CD14-positive monocyte (primary cell): Measurements from ENCODE around the gene NFATC2. TPM values are rescaled to one million over a fixed set of nuclear protein-coding genes. Genes with fewer than 3 reads are reported as not detected.

ENCODE experiments used
- DNase-seq, 3 donors: peaks; one replicate each; pipeline ENCODE4 v3.0.0-alpha.2; 2011 to 2022
- H2AFZ ChIP-seq: 2 replicates; pipeline ENCODE4 v1.6.0; 2012; ENCODE audit warnings: mild to moderate bottlenecking, low read depth, low read length, inconsistent platforms; ENCODE audit not compliant: insufficient read depth, poor library complexity, severe bottlenecking
- H3K27ac ChIP-seq, 2 donors: 1 replicate in 1 of 2; 2 replicates in 1 of 2; pipeline ENCODE4 v1.5.1; 2012 to 2013; ENCODE audit warnings: low read length in 2 of 2, control low read depth in 1 of 2, inconsistent platforms in 1 of 2, low read depth in 1 of 2, mild to moderate bottlenecking in 1 of 2
- H3K27me3 ChIP-seq, 2 donors: one replicate each; pipeline versions ENCODE4 v1.6.0 to v1.6.1; 2011 to 2013; ENCODE audit warnings: low read length in 2 of 2; ENCODE audit not compliant: control insufficient read depth in 2 of 2, insufficient read depth in 2 of 2
- H3K36me3 ChIP-seq, 2 donors: replicated peaks in 1 of 2; 1 replicate in 1 of 2; 2 replicates in 1 of 2; pipeline versions ENCODE4 v1.5.1 to v1.6.1; 2012 to 2013; ENCODE audit warnings: low read length in 2 of 2, control low read depth in 1 of 2, inconsistent platforms in 1 of 2, mild to moderate bottlenecking in 1 of 2; ENCODE audit not compliant: insufficient read depth in 2 of 2, control insufficient read depth in 1 of 2
- H3K4me1 ChIP-seq, 2 donors: 1 replicate in 1 of 2; 2 replicates in 1 of 2; pipeline versions ENCODE4 v1.5.1 to v1.6.1; 2012 to 2013; ENCODE audit warnings: low read length in 2 of 2, control low read depth in 1 of 2, inconsistent platforms in 1 of 2, mild to moderate bottlenecking in 1 of 2, moderate library complexity in 1 of 2; ENCODE audit not compliant: insufficient read depth in 2 of 2, control insufficient read depth in 1 of 2
- H3K4me2 ChIP-seq: replicated peaks from 2 replicates; pipeline ENCODE3; 2012; ENCODE audit warnings: low read length, moderate library complexity, mild to moderate bottlenecking; ENCODE audit not compliant: poor library complexity, severe bottlenecking; ENCODE audit errors: extremely low read depth
- H3K4me3 ChIP-seq, 3 experiments: fragments of 200-600 bp in 1 of 3; sonication (generic) in 1 of 3; replicated peaks in 1 of 3; 1 replicate in 2 of 3; 2 replicates in 1 of 3; pipeline ENCODE4 v1.5.1; 2011 to 2013; ENCODE audit warnings: low read length in 3 of 3, mild to moderate bottlenecking in 3 of 3, control low read depth in 2 of 3, low read depth in 2 of 3, inconsistent platforms in 1 of 3, moderate library complexity in 1 of 3
- H3K79me2 ChIP-seq: 2 replicates; pipeline ENCODE4 v1.6.0; 2012; ENCODE audit warnings: mild to moderate bottlenecking, control low read depth, inconsistent platforms, low read length, moderate library complexity; ENCODE audit not compliant: insufficient read depth
- H3K9ac ChIP-seq: 2 replicates; pipeline ENCODE4 v1.6.0; 2017; ENCODE audit warnings: low read length, mild to moderate bottlenecking; ENCODE audit not compliant: insufficient read depth, poor library complexity, severe bottlenecking
- H3K9me3 ChIP-seq, 2 donors: replicated peaks in 1 of 2; 1 replicate in 1 of 2; 2 replicates in 1 of 2; pipeline versions ENCODE4 v1.5.1 to v1.6.1; 2012 to 2013; ENCODE audit warnings: low read length in 2 of 2, control low read depth in 1 of 2; ENCODE audit not compliant: control insufficient read depth in 1 of 2, insufficient read depth in 1 of 2
- H4K20me1 ChIP-seq: 2 replicates; pipeline ENCODE4 v1.6.0; 2012; ENCODE audit warnings: mild to moderate bottlenecking, low read length, control low read depth, moderate library complexity; ENCODE audit not compliant: insufficient read depth
- H3K27ac Mint-ChIP-seq, 7 donors: one replicate each; pipeline ENCODE4 v1.8.0; 2020; ENCODE audit warnings: mild to moderate bottlenecking in 7 of 7, mixed read lengths in 7 of 7, moderate library complexity in 6 of 7, inconsistent platforms in 2 of 7
- H3K27me3 Mint-ChIP-seq, 3 donors: one replicate each; pipeline ENCODE4 v1.8.0; 2021 to 2022; ENCODE audit warnings: low read depth in 3 of 3, mild to moderate bottlenecking in 3 of 3, mixed read lengths in 3 of 3, moderate library complexity in 3 of 3, inconsistent platforms in 1 of 3
- H3K36me3 Mint-ChIP-seq, 2 donors: one replicate each; pipeline ENCODE4 v1.8.0; 2020; ENCODE audit warnings: mixed read lengths in 2 of 2, inconsistent platforms in 1 of 2, mild to moderate bottlenecking in 1 of 2
- H3K4me1 Mint-ChIP-seq: one replicate; pipeline ENCODE4 v1.8.0; 2020; ENCODE audit warnings: mild to moderate bottlenecking, mixed read lengths
- H3K4me3 Mint-ChIP-seq, 2 donors: one replicate each; pipeline ENCODE4 v1.8.0; 2020; ENCODE audit warnings: mild to moderate bottlenecking in 2 of 2, mixed read lengths in 2 of 2, moderate library complexity in 1 of 2
- H3K9me3 Mint-ChIP-seq, 7 donors: one replicate each; pipeline ENCODE4 v1.8.0; 2020 to 2022; ENCODE audit warnings: mixed read lengths in 7 of 7, mild to moderate bottlenecking in 6 of 7, moderate library complexity in 6 of 7, inconsistent platforms in 2 of 7
- WGBS: methylation state at CpG from one replicate; pipeline ENCODE4 v1.1.5; 2013; ENCODE audit warnings: missing lambda C conversion rate; ENCODE audit not compliant: insufficient coverage; 5-methylcytosine and 5-hydroxymethylcytosine counted together
- intact Hi-C, 2 donors: fragments of 100-400 bp; cut with micrococcal nuclease; formaldehyde crosslinking; loops; one replicate each; pipeline versions ENCODE4 v1.15.0 to v1.15.1; 2023
- polyA plus RNA-seq, 3 donors: library from polyadenylated mRNA; depleted of rRNA in 1 of 3; unstranded in 2 of 3; stranded (reverse) in 1 of 3; fragments of 300-500 nt in 2 of 3; fragments of >200 nt in 1 of 3; fragmentation: Illumina TruSeq in 2 of 3; gene quantifications; 1 replicate in 2 of 3; 2 replicates in 1 of 3; pipeline ENCODE4 v1.2.3, GENCODE V29; 2012 to 2021
- TF ChIP-seq, protein P1 (sequence below): fragments of 200-600 bp; IDR thresholded peaks from one replicate; pipeline ENCODE4 v1.8.0; 2022; ENCODE audit warnings: antibody characterized with exemption, mild to moderate bottlenecking

Gene NFATC2
- polyA plus RNA-seq, 3 donors = 0.03 to 0.18 (median 0.11) TPM

DNA sequence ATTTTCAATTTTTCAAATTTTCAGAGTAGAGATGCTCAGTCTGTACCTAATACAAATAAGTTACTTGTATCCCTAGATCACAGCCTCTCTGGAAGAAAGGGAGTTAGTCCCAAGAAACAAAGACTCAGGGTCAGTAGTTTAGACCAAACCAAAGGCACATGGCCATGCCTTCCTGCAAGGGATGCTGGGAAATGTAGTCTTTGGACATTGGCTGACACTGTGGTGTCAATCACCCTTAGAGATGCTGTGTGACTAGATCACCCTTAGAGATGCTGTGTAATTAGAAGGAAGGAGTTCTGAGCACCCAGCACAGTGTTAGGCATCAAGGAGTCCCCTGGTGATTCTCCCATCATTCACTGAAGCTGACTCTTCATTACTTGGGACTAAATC lies 202.1 kb downstream of the NFATC2 start:
- Histone ChIP-seq H3K27ac (no peak overlapping the region), H3K9me3 (no peaks in the 10 kb centered on the region), H3K9ac (no peak overlapping the region), H3K36me3 (no peaks in the 10 kb centered on the region), H4K20me1 (no peaks in the 10 kb centered on the region), H3K4me2 (no peak overlapping the region), H2AFZ (no peak overlapping the region), H3K79me2 (no peaks in the 10 kb centered on the region), H3K27me3 (no peaks in the 10 kb centered on the region), H3K4me3 (no peak overlapping the region), H3K4me1 (no peaks in the 10 kb centered on the region)
- TF ChIP-seq, protein P1, sequence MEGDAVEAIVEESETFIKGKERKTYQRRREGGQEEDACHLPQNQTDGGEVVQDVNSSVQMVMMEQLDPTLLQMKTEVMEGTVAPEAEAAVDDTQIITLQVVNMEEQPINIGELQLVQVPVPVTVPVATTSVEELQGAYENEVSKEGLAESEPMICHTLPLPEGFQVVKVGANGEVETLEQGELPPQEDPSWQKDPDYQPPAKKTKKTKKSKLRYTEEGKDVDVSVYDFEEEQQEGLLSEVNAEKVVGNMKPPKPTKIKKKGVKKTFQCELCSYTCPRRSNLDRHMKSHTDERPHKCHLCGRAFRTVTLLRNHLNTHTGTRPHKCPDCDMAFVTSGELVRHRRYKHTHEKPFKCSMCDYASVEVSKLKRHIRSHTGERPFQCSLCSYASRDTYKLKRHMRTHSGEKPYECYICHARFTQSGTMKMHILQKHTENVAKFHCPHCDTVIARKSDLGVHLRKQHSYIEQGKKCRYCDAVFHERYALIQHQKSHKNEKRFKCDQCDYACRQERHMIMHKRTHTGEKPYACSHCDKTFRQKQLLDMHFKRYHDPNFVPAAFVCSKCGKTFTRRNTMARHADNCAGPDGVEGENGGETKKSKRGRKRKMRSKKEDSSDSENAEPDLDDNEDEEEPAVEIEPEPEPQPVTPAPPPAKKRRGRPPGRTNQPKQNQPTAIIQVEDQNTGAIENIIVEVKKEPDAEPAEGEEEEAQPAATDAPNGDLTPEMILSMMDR = no peak
- Mint-ChIP-seq H3K4me3 (no peak overlapping the region), H3K36me3 (no peaks in the 10 kb centered on the region), H3K27me3 (peaks cover 7 to 15% (median 9%) of the 10 kb centered on the region in 3 donors), H3K4me1 (no peaks in the 10 kb centered on the region), H3K9me3 (peaks cover 0 to 9% (median 2%) of the 10 kb centered on the region in 7 donors), H3K27ac (no peak overlapping the region)
- no peak for DNase-seq
- intact Hi-C loops = no loop called here

DNA sequence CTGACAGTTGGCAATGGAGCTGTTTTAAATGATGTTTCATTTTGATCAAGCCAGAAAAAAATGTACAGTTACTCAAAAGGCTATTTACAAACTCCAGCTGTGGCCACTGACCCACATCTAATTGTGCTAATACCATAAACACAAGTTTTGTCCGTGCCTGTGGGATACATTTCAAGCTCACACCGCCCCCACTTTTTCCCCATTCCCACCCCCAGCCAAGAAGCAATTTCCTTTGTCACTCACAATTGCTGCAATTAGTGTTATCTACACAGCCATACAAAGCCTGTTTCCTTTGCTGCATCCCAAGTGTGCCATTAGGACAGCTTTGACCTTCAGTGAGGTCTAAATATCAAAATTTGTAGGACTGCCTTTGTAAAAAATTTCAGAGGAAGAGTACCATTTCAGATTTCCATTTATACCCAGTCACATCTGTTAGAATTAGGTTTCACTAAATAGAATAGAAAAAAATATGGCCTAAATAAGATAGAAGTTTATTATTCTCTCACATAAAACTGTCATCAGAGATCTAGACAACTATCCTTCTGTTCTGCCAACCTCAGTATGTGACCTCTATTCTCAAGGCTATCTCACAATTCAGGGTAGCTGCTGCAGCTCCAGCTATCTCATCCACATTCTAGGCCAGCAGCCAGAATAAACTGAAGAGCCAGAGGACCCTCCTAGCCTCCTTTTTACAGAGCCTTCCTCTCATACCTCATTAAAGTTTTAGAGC lies 202.6 kb downstream of the NFATC2 start:
- no peaks in the 10 kb centered on the region for H3K27me3 ChIP-seq
- H3K4me1 Mint-ChIP-seq = no peaks in the 10 kb centered on the region
- H3K36me3 ChIP-seq = no peaks in the 10 kb centered on the region
- no peak overlapping the region for H3K4me3 ChIP-seq
- H3K9me3 ChIP-seq = no peaks in the 10 kb centered on the region
- intact Hi-C loops = no loop called here
- H4K20me1 ChIP-seq = no peaks in the 10 kb centered on the region
- no peaks in the 10 kb centered on the region for H3K36me3 Mint-ChIP-seq
- H3K4me3 Mint-ChIP-seq = no peak overlapping the region
- no peaks in the 10 kb centered on the region for H3K79me2 ChIP-seq
- H3K27me3 Mint-ChIP-seq = peaks cover 7 to 15% (median 9%) of the 10 kb centered on the region in 3 donors
- no peak overlapping the region for H3K27ac ChIP-seq
- WGBS = 4% methylated on average over 2 of the region's 2 CpGs
- no peak overlapping the region for H3K27ac Mint-ChIP-seq
- H3K4me2 ChIP-seq = no peak overlapping the region
- no peaks in the 10 kb centered on the region for H3K4me1 ChIP-seq
- no peak overlapping the region for H2AFZ ChIP-seq
- H3K9ac ChIP-seq = no peak overlapping the region
- no peak for DNase-seq
- peaks cover 0 to 9% (median 2%) of the 10 kb centered on the region in 7 donors for H3K9me3 Mint-ChIP-seq
- TF ChIP-seq, protein P1 = no peak
